H1 (cell line): Measurements from ENCODE around the gene ERLIN1. TPM values are rescaled to one million over a fixed set of nuclear protein-coding genes. Genes with fewer than 3 reads are reported as not detected.

Experiments
- CTCF ChIA-PET: fragments of 300-600 bp; sonication (Branson Sonifier 250); formaldehyde crosslinking; loops from one replicate; lab custom pipeline; 2021; ENCODE audit not compliant: partially characterized antibody; lab: Charles Lee
- POLR2A ChIA-PET: fragments of 300-600 bp; sonication (Branson Sonifier 250); formaldehyde crosslinking; loops from one replicate; lab custom pipeline; 2021; ENCODE audit warnings: inconsistent platforms; ENCODE audit not compliant: partially characterized antibody; lab: Charles Lee
- DNase-seq, 2 experiments: peaks; one replicate each; pipeline versions ENCODE4 v3.0.0 to v3.0.0-alpha.2; 2010 to 2022; ENCODE audit warnings: low spot score in 2 of 2, low read depth in 1 of 2, mixed read lengths in 1 of 2
- FAIRE-seq: peaks from 2 replicates; lab custom pipeline; 2011; peaks lifted over from hg19 to GRCh38; lab: Jason Lieb, UNC
- H2AFZ ChIP-seq: 2 replicates; pipeline ENCODE4 v1.8.1; 2012; ENCODE audit warnings: low read length, inconsistent platforms
- H2AK5ac ChIP-seq: 2 replicates; pipeline ENCODE4 v1.6.1; 2013; ENCODE audit warnings: low read depth, low read length
- H2BK120ac ChIP-seq: replicated peaks from 2 replicates; pipeline ENCODE3; 2013; ENCODE audit warnings: low read depth, low read length, inconsistent platforms
- H2BK12ac ChIP-seq: 2 replicates; pipeline ENCODE4 v1.6.1; 2013; ENCODE audit warnings: low read depth, low read length
- H2BK15ac ChIP-seq: 2 replicates; pipeline ENCODE4 v1.6.1; 2013; ENCODE audit warnings: low read length
- H2BK20ac ChIP-seq: 2 replicates; pipeline ENCODE4 v1.6.1; 2013; ENCODE audit warnings: low read length
- H2BK5ac ChIP-seq: 2 replicates; pipeline ENCODE4 v1.6.1; 2013; ENCODE audit warnings: low read depth, low read length
- H3K14ac ChIP-seq: 2 replicates; pipeline ENCODE4 v1.6.1; 2013; ENCODE audit warnings: inconsistent platforms; ENCODE audit not compliant: insufficient read length
- H3K18ac ChIP-seq: 2 replicates; pipeline ENCODE4 v1.6.1; 2013; ENCODE audit warnings: low read length; ENCODE audit errors: extremely low read depth
- H3K23ac ChIP-seq: 2 replicates; pipeline ENCODE4 v1.6.1; 2013; ENCODE audit warnings: inconsistent platforms; ENCODE audit not compliant: insufficient read length
- H3K23me2 ChIP-seq: 2 replicates; pipeline ENCODE4 v1.6.1; 2013; ENCODE audit warnings: low read depth, low read length
- H3K27ac ChIP-seq: 2 replicates; pipeline ENCODE4 v1.6.1; 2011; ENCODE audit warnings: low read depth, low read length, inconsistent platforms
- H3K27me3 ChIP-seq, 4 experiments: replicated peaks in 1 of 4; 1 replicate in 1 of 4; 2 replicates in 3 of 4; pipeline versions ENCODE4 v1.6.1 to v1.8.1; 2011 to 2013; ENCODE audit warnings: low read length in 3 of 4, mild to moderate bottlenecking in 3 of 4, inconsistent platforms in 2 of 4, mixed read lengths in 2 of 4, moderate library complexity in 1 of 4; ENCODE audit not compliant: control insufficient read depth in 3 of 4, insufficient read depth in 3 of 4; ENCODE audit errors: extremely low read depth in 1 of 4
- H3K36me3 ChIP-seq, 4 experiments: 2 replicates each; pipeline versions ENCODE4 v1.6.1 to v1.8.1; 2011 to 2013; ENCODE audit warnings: mild to moderate bottlenecking in 4 of 4, low read length in 3 of 4, moderate library complexity in 2 of 4, control low read depth in 1 of 4, inconsistent platforms in 1 of 4; ENCODE audit not compliant: insufficient read depth in 4 of 4, control insufficient read depth in 2 of 4
- H3K4ac ChIP-seq: replicated peaks from 2 replicates; pipeline ENCODE3; 2013; ENCODE audit warnings: low read length, low read depth, mixed read lengths, inconsistent platforms; ENCODE audit not compliant: insufficient read length
- H3K4me1 ChIP-seq, 4 experiments: replicated peaks in 1 of 4; 1 replicate in 1 of 4; 2 replicates in 3 of 4; pipeline versions ENCODE4 v1.6.1 to v1.8.1; 2011 to 2013; ENCODE audit warnings: low read length in 3 of 4, inconsistent platforms in 2 of 4, mixed read lengths in 1 of 4; ENCODE audit not compliant: insufficient read depth in 4 of 4, control insufficient read depth in 3 of 4
- H3K4me2 ChIP-seq, 2 experiments: 2 replicates each; pipeline versions ENCODE4 v1.6.1 to v1.8.1; 2011 to 2013; ENCODE audit warnings: low read depth in 2 of 2, low read length in 2 of 2, control low read depth in 1 of 2, inconsistent platforms in 1 of 2, mild to moderate bottlenecking in 1 of 2; ENCODE audit not compliant: insufficient read depth in 1 of 2
- H3K4me3 ChIP-seq, 4 experiments: fragments of 200-600, 300-600 bp in 1 of 4; sonication (generic), shearing (Covaris generic), sonication (Bioruptor Twin) in 1 of 4; 2 replicates each; pipeline versions ENCODE4 v1.5.1 to v1.8.1; 2011 to 2016; ENCODE audit warnings: low read length in 4 of 4, low read depth in 3 of 4, control low read depth in 2 of 4, inconsistent platforms in 2 of 4, mild to moderate bottlenecking in 2 of 4, mixed read lengths in 1 of 4, moderate library complexity in 1 of 4; ENCODE audit not compliant: insufficient read depth in 2 of 4; ENCODE audit errors: extremely low read depth in 1 of 4
- H3K56ac ChIP-seq: replicated peaks from 2 replicates; pipeline ENCODE3; 2013; ENCODE audit warnings: low read depth, mild to moderate bottlenecking, mixed read lengths, low read length, inconsistent platforms; ENCODE audit not compliant: insufficient read length
- H3K79me1 ChIP-seq: 2 replicates; pipeline ENCODE4 v1.6.1; 2013; ENCODE audit warnings: low read depth, low read length, control low read depth
- H3K79me2 ChIP-seq, 2 experiments: 2 replicates each; pipeline versions ENCODE4 v1.6.1 to v1.8.1; 2012 to 2013; ENCODE audit warnings: low read length in 2 of 2, mild to moderate bottlenecking in 2 of 2, inconsistent platforms in 1 of 2; ENCODE audit not compliant: insufficient read depth in 2 of 2, control insufficient read depth in 1 of 2
- H3K9ac ChIP-seq, 4 experiments: replicated peaks in 1 of 4; 1 replicate in 1 of 4; 2 replicates in 3 of 4; pipeline versions ENCODE4 v1.6.1 to v1.8.1; 2011 to 2013; ENCODE audit warnings: low read depth in 3 of 4, low read length in 3 of 4, control low read depth in 2 of 4, mild to moderate bottlenecking in 2 of 4, moderate library complexity in 2 of 4, inconsistent platforms in 1 of 4; ENCODE audit errors: extremely low read depth in 1 of 4
- H3K9me3 ChIP-seq, 2 experiments: 2 replicates each; pipeline versions ENCODE4 v1.6.1 to v1.8.1; 2012 to 2013; ENCODE audit warnings: mild to moderate bottlenecking in 2 of 2, moderate library complexity in 2 of 2, control low read depth in 1 of 2, inconsistent platforms in 1 of 2, low read depth in 1 of 2, low read length in 1 of 2, mixed read lengths in 1 of 2; ENCODE audit not compliant: insufficient read depth in 2 of 2
- H4K20me1 ChIP-seq, 2 experiments: replicated peaks in 1 of 2; 2 replicates each; pipeline versions ENCODE3 to v1.8.1; 2011 to 2013; ENCODE audit warnings: inconsistent platforms in 2 of 2, low read length in 2 of 2, mild to moderate bottlenecking in 1 of 2; ENCODE audit not compliant: insufficient read depth in 2 of 2, control insufficient read depth in 1 of 2
- H4K5ac ChIP-seq: 2 replicates; pipeline ENCODE4 v1.6.1; 2013; ENCODE audit warnings: low read length, low read depth, mixed read lengths, inconsistent platforms; ENCODE audit not compliant: insufficient read length
- H4K8ac ChIP-seq: 2 replicates; pipeline ENCODE4 v1.8.0; 2013; ENCODE audit warnings: mild to moderate bottlenecking, moderate library complexity, low read length, inconsistent platforms; ENCODE audit not compliant: insufficient read depth; ENCODE audit errors: extremely low read depth
- H4K91ac ChIP-seq: replicated peaks from 2 replicates; pipeline ENCODE3; 2013; ENCODE audit warnings: low read length, mixed read lengths, inconsistent platforms; ENCODE audit not compliant: insufficient read length
- ATF3 ChIP-seq: IDR thresholded peaks from 2 replicates; pipeline ENCODE4 v1.6.1; 2011; ENCODE audit warnings: low read depth, mild to moderate bottlenecking, low read length; ENCODE audit not compliant: insufficient read depth
- BCL11A ChIP-seq, 2 experiments: IDR thresholded peaks; one replicate each; pipeline ENCODE4 v1.6.1; 2011; ENCODE audit warnings: low read depth in 2 of 2, low read length in 2 of 2, mild to moderate bottlenecking in 2 of 2
- CHD1 ChIP-seq: IDR thresholded peaks from 2 replicates; pipeline ENCODE4 v1.6.1; 2012; ENCODE audit warnings: low read depth, low read length, improper control_type of control experiment
- E2F6 ChIP-seq: IDR thresholded peaks from 2 replicates; pipeline ENCODE4 v1.6.1; 2012; ENCODE audit warnings: inconsistent platforms
- EGR1 ChIP-seq: IDR thresholded peaks from 2 replicates; pipeline ENCODE4 v1.6.1; 2011; ENCODE audit warnings: low read depth, low read length, borderline replicate concordance
- FOSL1 ChIP-seq: IDR thresholded peaks from 2 replicates; pipeline ENCODE4 v1.6.1; 2011; ENCODE audit warnings: mild to moderate bottlenecking, low read depth, low read length, moderate library complexity; ENCODE audit not compliant: insufficient read depth
- KDM4A ChIP-seq: IDR thresholded peaks from one replicate; pipeline ENCODE4 v1.7.1; 2012; ENCODE audit warnings: low read depth, mild to moderate bottlenecking, moderate library complexity, low read length, inconsistent platforms; ENCODE audit not compliant: severe bottlenecking
- NANOG ChIP-seq: IDR thresholded peaks from 2 replicates; pipeline ENCODE4 v1.6.1; 2011; ENCODE audit warnings: low read length, low read depth, mild to moderate bottlenecking, inconsistent platforms; ENCODE audit not compliant: insufficient read depth, poor library complexity, severe bottlenecking
- RNF2 ChIP-seq: fragments of 200-900, 300-1000 bp; sonication (generic); IDR thresholded peaks from 2 replicates; pipeline ENCODE4 v1.7.1; 2016; ENCODE audit warnings: borderline replicate concordance, low read depth, mild to moderate bottlenecking, antibody characterized with exemption, low read length; ENCODE audit not compliant: poor library complexity, severe bottlenecking; ENCODE audit errors: missing control alignments
- SP1 ChIP-seq: IDR thresholded peaks from 2 replicates; pipeline ENCODE4 v1.6.1; 2011; ENCODE audit warnings: low read depth, low read length
- SP4 ChIP-seq: IDR thresholded peaks from 2 replicates; pipeline ENCODE4 v1.6.1; 2012; ENCODE audit warnings: low read length, inconsistent platforms
- YY1 ChIP-seq: IDR thresholded peaks from 2 replicates; pipeline ENCODE4 v1.6.1; 2011; ENCODE audit warnings: low read depth, mild to moderate bottlenecking, low read length
- WGBS, 2 experiments: shearing (Covaris generic) in 1 of 2; methylation state at CpG; one replicate each; pipeline versions ENCODE4 v1.1.6 to v1.1.7; 2013 to 2015; ENCODE audit warnings: low lambda C conversion rate in 2 of 2, mixed read lengths in 2 of 2, inconsistent platforms in 1 of 2, low coverage in 1 of 2, missing lambda C conversion rate in 1 of 2; ENCODE audit not compliant: insufficient replicate concordance in 2 of 2, insufficient coverage in 1 of 2, insufficient read length in 1 of 2; ENCODE audit errors: extremely low coverage in 1 of 2, missing lambda C conversion rate in 1 of 2; 5-methylcytosine and 5-hydroxymethylcytosine counted together
- polyA plus RNA-seq, 7 experiments: library from polyadenylated mRNA; depleted of rRNA in 3 of 7; stranded (reverse) in 5 of 7; unstranded in 2 of 7; fragments of >200 nt in 5 of 7; fragments of 200-250 nt in 2 of 7; gene quantifications; 1 replicate in 5 of 7; 2 replicates in 1 of 7; 4 replicates in 1 of 7; pipeline versions ENCODE4 v1.2.1 to v1.2.3, GENCODE V29; 2011 to 2013; ENCODE audit warnings: missing spikeins in 2 of 7, mixed read lengths in 2 of 7
- total RNA-seq: library from RNA; stranded (reverse); fragmentation: NEBNext Ultra II Directional; extraction: Animal tissue kit (Norgen Biotek cat#: 25700); gene quantifications from 2 replicates; pipeline ENCODE4 v1.2.1, GENCODE V29; 2021

The ERLIN1 gene
- total and polyA plus RNA-seq, 2 of the 8 experiments (the other 6 are each of a cell fraction or from before 2014, with no cell fraction given), result 16.5 to 32.0 TPM

- peaks cover 12% of the 10 kb centered on the region for H3K23me2 ChIP-seq
- no peak overlapping the region for H3K23ac ChIP-seq
- H2AFZ ChIP-seq, result no peak overlapping the region
- H3K36me3 ChIP-seq, result peaks cover 2 to 14% (median 5%) of the 10 kb centered on the region in 4 experiments; a peak in 5 of 8 replicates
- no peak overlapping the region for H2BK15ac ChIP-seq
- FAIRE-seq (no peak), DNase-seq (no peak)
- CTCF ChIA-PET, result interaction anchor here (0.6 to 1.4 kb wide), 2 partner anchors 337 to 411 kb away, joined by 3 read pairs; no protein-coding TSS in a partner anchor
- no peaks in the 10 kb centered on the region for H3K9me3 ChIP-seq
- H3K4me1 ChIP-seq, result peaks cover 0 to 4% (median 0%) of the 10 kb centered on the region in 4 experiments; a peak in 2 of 7 replicates
- H4K91ac ChIP-seq, result no peak overlapping the region
- H2BK12ac ChIP-seq, result no peak overlapping the region
- POLR2A ChIA-PET, result interaction anchor here (1.5 kb wide), 2 partner anchors 9 to 10 kb away, joined by 3 to 5 read pairs; no protein-coding TSS in a partner anchor
- no peak overlapping the region for H3K18ac ChIP-seq
- no peak overlapping the region for H4K5ac ChIP-seq
- H3K27me3 ChIP-seq, result no peaks in the 10 kb centered on the region
- no peak overlapping the region for H2BK20ac ChIP-seq
- H3K79me1 ChIP-seq, result no peaks in the 10 kb centered on the region
- H3K4me3 ChIP-seq, result peak overlapping the region in 2 of 4 experiments; percentile 76 to 86; a peak in 5 of 8 replicates
- H3K27ac ChIP-seq, result no peak overlapping the region
- 85% methylated on average over 1 of the region's 1 CpG; no CpG with 5 or more reads in 1 of the 2 experiments for WGBS, 2 experiments
- H2AK5ac ChIP-seq, result no peak overlapping the region
- no peak overlapping the region for H3K56ac ChIP-seq
- H3K4ac ChIP-seq, result no peak overlapping the region
- no peak overlapping the region for H3K14ac ChIP-seq
- peak overlapping the region; percentile 86 to 90 for H3K4me2 ChIP-seq
- peaks cover 0 to 26% of the 10 kb centered on the region in 2 experiments; a peak in 2 of 4 replicates for H3K79me2 ChIP-seq
- no peak overlapping the region for H4K8ac ChIP-seq
- H2BK5ac ChIP-seq, result no peak overlapping the region
- H4K20me1 ChIP-seq, result no peaks in the 10 kb centered on the region
- no peak overlapping the region for H2BK120ac ChIP-seq
- peak overlapping the region in 1 of 4 experiments; percentile 73; a peak in 1 of 7 replicates for H3K9ac ChIP-seq
- TF ChIP-seq BCL11A (IDR thresholded peaks at IDR 0.05; ENCODE audit: low read depth in 2 of 2, low read length in 2 of 2), result no peak
- no peak for TF ChIP-seq KDM4A
- no peak for TF ChIP-seq FOSL1
- TF ChIP-seq NANOG, result no peak
- no peak for TF ChIP-seq EGR1
- TF ChIP-seq YY1, result no peak
- no peak for TF ChIP-seq CHD1
- TF ChIP-seq RNF2, result no peak
- TF ChIP-seq ATF3, result no peak
- TF ChIP-seq SP1, result no peak
- no peak for TF ChIP-seq SP4
- TF ChIP-seq E2F6, result no peak
Observed at GRCh38 chr10:100184426-100184825, 1.4 kb downstream of the ERLIN1 start.
